Activated CD4-positive, alpha-beta memory T cell treated with anti-CD3 and anti-CD28 coated beads for 36 hours (primary cell): Measurements from ENCODE around the gene PCNT. TPM values are rescaled to one million over a fixed set of nuclear protein-coding genes. Genes with fewer than 3 reads are reported as not detected.

ENCODE experiments used
- CTCF ChIA-PET: fragments of 350-600 bp; sonication (Branson Sonifier 250); formaldehyde crosslinking; loops from one replicate; lab custom pipeline; 2021; ENCODE audit warnings: antibody characterized with exemption, inconsistent platforms; lab: Charles Lee
- POLR2A ChIA-PET: fragments of 350-600 bp; sonication (Branson Sonifier 250); formaldehyde crosslinking; loops from one replicate; lab custom pipeline; 2021; ENCODE audit warnings: antibody characterized with exemption; lab: Charles Lee
- DNase-seq: peaks from one replicate; pipeline ENCODE4 v3.0.0-alpha.2; 2020
- H3K27ac Mint-ChIP-seq: one replicate; pipeline ENCODE4 v1.8.0; 2021; ENCODE audit warnings: mixed read lengths
- H3K27me3 Mint-ChIP-seq: one replicate; pipeline ENCODE4 v1.8.0; 2021; ENCODE audit warnings: mixed read lengths
- H3K36me3 Mint-ChIP-seq: one replicate; pipeline ENCODE4 v1.8.0; 2021; ENCODE audit warnings: mixed read lengths
- H3K4me1 Mint-ChIP-seq: one replicate; pipeline ENCODE4 v1.8.0; 2021; ENCODE audit warnings: low read depth, mixed read lengths
- H3K4me3 Mint-ChIP-seq: one replicate; pipeline ENCODE4 v1.8.0; 2021; ENCODE audit warnings: mild to moderate bottlenecking, mixed read lengths
- H3K9me3 Mint-ChIP-seq: one replicate; pipeline ENCODE4 v1.8.0; 2021; ENCODE audit warnings: mixed read lengths
- intact Hi-C: fragments of 100-400 bp; cut with micrococcal nuclease; formaldehyde crosslinking; loops from one replicate; pipeline ENCODE4 v1.15.1; 2023
- total RNA-seq, 2 experiments: library from RNA; stranded (reverse); gene quantifications; one replicate each; pipeline ENCODE4 v1.2.3, GENCODE V29; 2021

The PCNT gene
- total RNA-seq, 2 experiments from 2014 or later = 48.5 to 50.6 TPM

- DNase-seq = no peak
- Mint-ChIP-seq H3K4me3 (no peak overlapping the region), H3K9me3 (peaks cover 29% of the 10 kb centered on the region), H3K36me3 (peaks cover 41% of the 10 kb centered on the region), H3K4me1 (no peaks in the 10 kb centered on the region), H3K27ac (no peak overlapping the region), H3K27me3 (no peaks in the 10 kb centered on the region)
- ChIA-PET POLR2A (no interaction called here), CTCF (no interaction called here)
- intact Hi-C loops = no loop called here
Measured at GRCh38 chr21:46384556-46384955, 60.6 kb downstream of the PCNT start.

GRCh38 chr21:46385846-46386733 is 62.1 kb downstream of the PCNT start:
- ChIA-PET CTCF (no interaction called here), POLR2A (no interaction called here)
- Mint-ChIP-seq H3K4me3 (no peak overlapping the region), H3K9me3 (peaks cover 29% of the 10 kb centered on the region), H3K27me3 (no peaks in the 10 kb centered on the region), H3K27ac (no peak overlapping the region), H3K4me1 (no peaks in the 10 kb centered on the region), H3K36me3 (peaks cover 49% of the 10 kb centered on the region)
- no peak for DNase-seq
- intact Hi-C loops = no loop called here

GRCh38 chr21:46386734-46387088 is 62.8 kb downstream of the PCNT start:
- ChIA-PET CTCF (no interaction called here), POLR2A (no interaction called here)
- H3K27ac Mint-ChIP-seq = no peak overlapping the region
- no peak for DNase-seq
- no peak overlapping the region for H3K4me3 Mint-ChIP-seq
- H3K9me3 Mint-ChIP-seq = peaks cover 28% of the 10 kb centered on the region
- H3K4me1 Mint-ChIP-seq = no peaks in the 10 kb centered on the region
- intact Hi-C loops = no loop called here
- peaks cover 48% of the 10 kb centered on the region for H3K36me3 Mint-ChIP-seq
- H3K27me3 Mint-ChIP-seq = no peaks in the 10 kb centered on the region

GRCh38 chr21:46388206-46388880 is 64.4 kb downstream of the PCNT start:
- DNase-seq = no peak
- POLR2A ChIA-PET = no interaction called here
- H3K36me3 Mint-ChIP-seq = peaks cover 37% of the 10 kb centered on the region
- CTCF ChIA-PET = no interaction called here
- intact Hi-C loops = no loop called here
- no peak overlapping the region for H3K4me3 Mint-ChIP-seq
- no peaks in the 10 kb centered on the region for H3K27me3 Mint-ChIP-seq
- H3K9me3 Mint-ChIP-seq = peaks cover 11% of the 10 kb centered on the region
- H3K4me1 Mint-ChIP-seq = no peaks in the 10 kb centered on the region
- H3K27ac Mint-ChIP-seq = no peak overlapping the region

- H3K9me3 Mint-ChIP-seq = peaks cover 7% of the 10 kb centered on the region
- H3K27me3 Mint-ChIP-seq = no peaks in the 10 kb centered on the region
- ChIA-PET POLR2A (no interaction called here), CTCF (no interaction called here)
- H3K36me3 Mint-ChIP-seq = peaks cover 37% of the 10 kb centered on the region
- intact Hi-C loops = no loop called here
- H3K27ac Mint-ChIP-seq = no peak overlapping the region
- no peak for DNase-seq
- no peaks in the 10 kb centered on the region for H3K4me1 Mint-ChIP-seq
- no peak overlapping the region for H3K4me3 Mint-ChIP-seq
Measured at GRCh38 chr21:46388896-46389295, 64.9 kb downstream of the PCNT start.

- Mint-ChIP-seq H3K4me3 (no peak overlapping the region), H3K9me3 (no peaks in the 10 kb centered on the region), H3K4me1 (no peaks in the 10 kb centered on the region), H3K27me3 (no peaks in the 10 kb centered on the region), H3K27ac (no peak overlapping the region), H3K36me3 (peaks cover 24% of the 10 kb centered on the region)
- no peak for DNase-seq
- CTCF ChIA-PET = no interaction called here
- POLR2A ChIA-PET = no interaction called here
- intact Hi-C loops = no loop called here
Measured at GRCh38 chr21:46390603-46391545, 66.9 kb downstream of the PCNT start.

GRCh38 chr21:46391773-46392172 is 67.8 kb downstream of the PCNT start:
- ChIA-PET CTCF (interaction anchor here (0.6 kb wide), 1 partner anchor 176 kb away, joined by 3 read pairs; no protein-coding TSS in a partner anchor), POLR2A (no interaction called here)
- H3K4me3 Mint-ChIP-seq = no peak overlapping the region
- H3K4me1 Mint-ChIP-seq = no peaks in the 10 kb centered on the region
- peaks cover 24% of the 10 kb centered on the region for H3K36me3 Mint-ChIP-seq
- H3K27me3 Mint-ChIP-seq = no peaks in the 10 kb centered on the region
- no peak for DNase-seq
- intact Hi-C loops = no loop called here
- H3K27ac Mint-ChIP-seq = no peak overlapping the region
- H3K9me3 Mint-ChIP-seq = no peaks in the 10 kb centered on the region

- Mint-ChIP-seq H3K27me3 (no peaks in the 10 kb centered on the region), H3K4me3 (no peak overlapping the region), H3K9me3 (no peaks in the 10 kb centered on the region), H3K27ac (no peak overlapping the region), H3K36me3 (peaks cover 29% of the 10 kb centered on the region), H3K4me1 (no peaks in the 10 kb centered on the region)
- ChIA-PET CTCF (no interaction called here), POLR2A (no interaction called here)
- intact Hi-C loops = no loop called here
- no peak for DNase-seq
Measured at GRCh38 chr21:46392921-46393320, 69.0 kb downstream of the PCNT start.

GRCh38 chr21:46393451-46393940 is 69.5 kb downstream of the PCNT start:
- ChIA-PET CTCF (no interaction called here), POLR2A (no interaction called here)
- Mint-ChIP-seq H3K9me3 (no peaks in the 10 kb centered on the region), H3K36me3 (peaks cover 34% of the 10 kb centered on the region), H3K4me3 (no peak overlapping the region), H3K4me1 (no peaks in the 10 kb centered on the region), H3K27me3 (no peaks in the 10 kb centered on the region), H3K27ac (no peak overlapping the region)
- no peak for DNase-seq
- intact Hi-C loops = no loop called here

GRCh38 chr21:46393941-46394594 is 70.1 kb downstream of the PCNT start:
- Mint-ChIP-seq H3K9me3 (no peaks in the 10 kb centered on the region), H3K4me1 (no peaks in the 10 kb centered on the region), H3K27ac (no peak overlapping the region), H3K27me3 (no peaks in the 10 kb centered on the region), H3K36me3 (peaks cover 35% of the 10 kb centered on the region), H3K4me3 (no peak overlapping the region)
- DNase-seq = no peak
- POLR2A ChIA-PET = no interaction called here
- CTCF ChIA-PET = no interaction called here
- intact Hi-C loops = no loop called here

GRCh38 chr21:46394595-46395104 is 70.7 kb downstream of the PCNT start:
- intact Hi-C loops = no loop called here
- DNase-seq = no peak
- CTCF ChIA-PET = no interaction called here
- Mint-ChIP-seq H3K9me3 (no peaks in the 10 kb centered on the region), H3K36me3 (peaks cover 38% of the 10 kb centered on the region), H3K27me3 (no peaks in the 10 kb centered on the region), H3K4me3 (no peak overlapping the region), H3K27ac (no peak overlapping the region), H3K4me1 (no peaks in the 10 kb centered on the region)
- POLR2A ChIA-PET = no interaction called here
